Measurements from ENCODE around the gene ARPC4. TPM values are rescaled to one million over a fixed set of nuclear protein-coding genes. Genes with fewer than 3 reads are reported as not detected.

Gene ARPC4
- total RNA-seq, 1 donor from 2014 or later = 79.8 TPM

DNA sequence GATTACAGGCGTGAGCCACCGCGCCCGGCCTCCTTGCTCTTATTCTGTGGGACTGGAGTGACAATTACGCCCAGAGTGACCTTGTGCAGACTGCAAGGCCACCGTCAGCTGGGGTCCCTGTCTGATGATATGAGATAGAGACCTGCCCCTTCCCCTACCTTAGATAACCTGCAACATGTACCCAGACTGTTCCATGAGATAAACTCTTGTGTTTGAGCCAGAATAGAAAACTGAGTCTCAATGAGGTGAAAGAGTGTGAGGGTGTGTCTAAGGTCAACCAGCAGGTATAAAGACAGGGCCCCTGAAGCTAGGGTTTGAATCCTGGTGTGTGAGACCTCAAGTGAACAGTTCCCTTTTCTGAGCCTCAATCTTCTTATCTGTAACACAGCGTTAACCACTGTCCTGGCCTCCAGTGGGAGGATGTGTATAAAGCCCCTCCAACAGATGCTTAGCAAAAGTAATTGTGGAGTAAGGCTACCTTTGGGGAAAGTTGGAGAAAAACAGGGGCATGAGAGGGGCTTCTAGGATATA is 6.6 kb upstream of the ARPC4 start:
- no peak for DNase-seq (ENCODE audit: low spot score)
- intact Hi-C loops (cut with DNase I) = no loop called here

DNA sequence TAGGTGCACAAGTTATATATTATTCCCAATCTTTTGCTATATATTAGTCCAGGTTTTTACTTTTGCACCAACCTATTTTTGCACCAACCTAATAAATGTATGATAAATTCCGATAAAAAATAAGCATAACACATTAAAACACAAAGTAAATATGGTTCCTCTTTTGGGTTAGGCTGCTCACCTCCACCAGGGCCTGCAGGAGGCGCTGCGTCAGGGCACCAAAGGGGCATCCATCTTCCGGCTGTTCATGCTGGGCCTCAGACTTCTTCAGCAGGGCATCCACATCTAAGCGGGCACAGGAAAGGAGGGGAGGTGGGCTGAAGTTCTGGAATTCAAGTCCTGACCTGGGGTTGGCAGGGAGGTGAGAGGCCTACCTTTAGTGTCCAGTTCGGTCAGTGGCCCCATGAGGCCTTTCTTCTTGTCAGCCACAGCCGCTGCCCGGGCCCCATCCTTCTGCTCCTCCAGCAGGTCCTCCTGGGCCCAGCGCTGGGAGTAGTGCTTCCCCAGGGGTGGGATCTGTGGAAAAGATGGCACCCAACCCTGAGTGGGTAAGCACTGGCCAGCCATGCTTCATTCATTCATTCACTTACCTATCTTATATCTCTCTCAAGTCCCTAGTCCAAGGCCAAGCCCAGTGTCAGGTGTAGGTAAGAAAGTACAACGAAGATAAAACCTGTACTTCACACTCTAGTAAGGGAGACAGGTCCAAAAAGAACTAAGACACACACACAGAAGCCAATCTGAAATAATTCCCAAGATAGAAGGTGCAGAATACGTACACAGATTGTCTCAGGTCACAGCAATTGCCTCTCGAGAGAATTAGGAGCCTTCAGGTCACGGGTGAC is 5.8 kb upstream of the ARPC4 start:
- no peak for DNase-seq (ENCODE audit: low spot score)

DNA sequence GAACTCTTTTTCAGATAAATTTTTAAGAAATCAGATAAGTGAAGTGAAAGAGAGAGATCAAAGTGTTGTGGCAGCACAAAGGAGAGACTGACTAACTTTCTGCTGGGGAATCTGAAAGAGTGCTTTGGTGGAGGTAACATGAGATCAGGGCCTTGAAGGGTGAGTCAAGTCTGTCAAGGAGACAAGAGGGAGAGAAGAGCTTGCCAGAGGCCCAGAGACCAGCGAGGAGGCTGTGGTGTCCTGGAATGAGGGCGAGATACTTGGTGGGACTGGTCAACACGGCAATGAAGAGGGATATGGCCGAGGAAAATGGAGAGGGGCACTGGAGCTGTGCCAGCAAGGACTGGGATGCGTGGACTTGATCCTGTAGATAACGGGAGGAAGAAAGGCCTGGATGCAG is 5.2 kb upstream of the ARPC4 start:
- no peak for DNase-seq (ENCODE audit: low spot score)
- intact Hi-C loops (cut with DNase I) = no loop called here

More for the DNA sequence above, 5.8 kb upstream of the ARPC4 start:
- intact Hi-C loops (cut with DNase I) = no loop called here

DNA sequence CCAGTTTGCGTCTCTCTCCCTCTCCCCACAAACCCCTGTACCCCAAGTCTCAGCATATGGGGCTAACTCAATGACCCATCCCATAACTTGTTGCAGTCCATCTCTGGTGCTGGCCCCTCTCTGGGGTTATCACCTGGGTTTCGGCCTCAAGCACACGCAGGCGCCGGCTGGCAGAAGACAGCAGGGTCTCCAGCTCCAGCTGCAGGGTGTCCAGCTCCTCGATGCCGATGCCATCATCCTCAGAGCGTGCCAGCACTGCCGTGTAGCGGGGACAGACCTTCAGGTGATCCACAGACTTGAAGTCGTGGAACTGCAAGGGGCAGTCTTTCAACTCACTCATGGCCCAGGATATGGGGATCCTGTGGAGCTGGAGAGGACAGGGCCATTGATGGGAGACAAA is 1.8 kb upstream of the ARPC4 start:
- intact Hi-C loops (cut with DNase I) = loop anchor here (5.0 kb wide), 2 partner anchors 59 to 101 kb away; partner anchors contain the start of genes BRPF1 and JAGN1
- DNase-seq (ENCODE audit: low spot score) = no peak

DNA sequence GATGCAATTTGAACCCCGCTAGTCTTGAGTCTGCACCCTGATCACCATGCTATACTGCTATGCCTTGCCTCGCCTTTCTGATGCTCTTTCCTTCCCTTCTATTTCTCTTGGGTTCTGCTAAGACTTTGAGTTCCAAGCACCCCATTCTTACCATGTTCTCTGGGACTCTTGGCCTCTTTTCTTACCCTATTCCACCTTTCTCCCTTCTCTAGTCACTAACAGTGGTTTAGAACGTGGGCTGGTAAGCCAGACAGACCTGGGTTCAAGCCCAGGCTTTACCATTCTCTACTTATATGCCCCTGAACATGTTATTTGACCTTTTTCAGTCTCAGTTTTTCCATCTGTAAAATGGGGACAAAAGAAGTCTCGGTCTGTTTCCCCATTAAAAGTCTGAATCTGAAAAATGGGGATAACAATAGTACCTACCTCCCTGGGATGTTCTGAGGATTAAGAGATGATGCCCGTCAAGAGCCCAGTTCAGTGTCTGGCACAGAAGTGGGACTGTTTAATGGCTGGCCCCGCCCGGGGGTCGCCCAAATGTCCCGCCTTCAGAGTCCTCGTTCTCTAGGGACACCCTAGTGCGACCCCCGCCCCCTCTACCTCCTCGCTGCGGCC is 985 bp upstream of the ARPC4 start:
- DNase-seq (ENCODE audit: low spot score) = no peak
- intact Hi-C loops (cut with DNase I) = loop anchor here (1.0 to 5.0 kb wide), 4 partner anchors 18 to 100 kb away; partner anchors contain the start of genes BRPF1, JAGN1 and TTLL3

DNA sequence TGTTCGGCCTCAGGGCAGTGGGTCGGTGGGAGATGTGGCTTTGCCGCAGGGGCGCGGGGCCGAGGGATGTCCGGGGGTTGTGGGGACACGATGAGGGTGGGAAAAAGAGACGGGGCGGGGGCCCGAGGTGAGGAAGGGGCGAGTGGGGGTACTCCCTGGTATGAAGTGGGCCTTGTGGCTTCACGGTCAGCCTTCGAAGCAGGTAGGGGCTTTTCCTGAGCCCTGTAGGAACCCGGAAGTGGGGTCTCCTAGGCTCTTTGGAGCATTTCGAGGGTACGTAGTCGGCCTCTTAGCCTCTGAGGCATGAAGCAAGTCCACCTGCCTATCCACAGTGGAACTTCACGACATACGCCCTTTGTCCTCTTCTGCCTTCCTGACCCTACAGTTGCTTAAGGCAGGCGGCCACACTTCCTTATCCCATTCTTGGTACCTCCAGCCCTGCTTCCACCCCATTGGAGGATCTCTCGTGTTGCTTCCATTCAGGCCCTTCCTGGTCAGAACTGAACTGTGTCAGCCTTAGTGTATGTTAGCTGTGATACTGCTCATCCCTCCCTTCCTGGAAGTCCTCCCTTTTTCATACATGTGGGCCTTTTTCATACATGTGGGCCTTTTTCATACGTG is 389 bp downstream of the ARPC4 start:
- no peak for DNase-seq (ENCODE audit: low spot score)

DNA sequence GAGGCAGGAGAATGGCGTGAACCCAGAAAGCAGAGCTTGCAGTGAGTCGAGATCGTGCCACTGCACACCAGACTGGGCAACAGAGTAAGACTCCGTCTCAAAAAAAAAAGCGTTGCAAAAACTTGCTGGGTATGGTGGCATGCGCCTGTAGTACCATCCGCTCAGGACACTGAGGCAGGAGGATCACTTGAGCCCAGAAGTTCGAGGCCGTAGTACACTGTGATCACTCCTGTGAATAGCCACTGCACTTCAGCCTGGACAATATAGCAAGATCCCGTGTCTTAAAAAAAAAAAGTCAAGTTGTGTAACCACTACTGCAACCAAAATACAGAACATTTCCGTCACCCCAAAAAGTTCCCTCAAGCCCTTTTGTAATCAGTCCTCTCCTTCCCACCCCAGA is 1.5 kb downstream of the ARPC4 start:
- intact Hi-C loops (cut with DNase I) = loop anchor here (5.0 kb wide), 2 partner anchors 62 to 98 kb away; partner anchors contain the start of genes BRPF1 and JAGN1
- DNase-seq (ENCODE audit: low spot score) = no peak

More for the DNA sequence above, 389 bp downstream of the ARPC4 start:
- intact Hi-C loops (cut with DNase I) = loop anchor here (2.0 to 5.0 kb wide), 3 partner anchors 42 to 99 kb away; partner anchors contain the start of genes BRPF1 and JAGN1

DNA sequence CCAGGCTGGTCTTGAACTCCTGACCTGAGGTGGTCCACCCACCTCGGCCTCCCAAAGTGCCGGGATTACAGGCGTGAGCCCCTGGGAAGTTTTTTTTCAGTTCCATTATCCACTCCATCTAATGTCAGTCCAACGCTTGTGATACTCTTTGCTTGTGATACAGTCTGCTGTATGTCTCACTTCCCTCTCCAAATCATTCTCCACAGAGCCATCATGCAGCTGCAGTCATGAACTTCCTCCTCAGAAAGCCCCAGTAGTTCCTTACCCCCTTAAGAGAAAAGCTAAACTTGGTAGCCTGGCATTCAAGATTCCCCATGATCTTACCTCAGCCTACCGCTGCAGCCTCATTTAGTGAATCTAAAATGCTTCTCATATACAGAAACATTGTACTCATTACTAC is 2.3 kb downstream of the ARPC4 start:
- DNase-seq (ENCODE audit: low spot score) = no peak
- intact Hi-C loops (cut with DNase I) = no loop called here

DNA sequence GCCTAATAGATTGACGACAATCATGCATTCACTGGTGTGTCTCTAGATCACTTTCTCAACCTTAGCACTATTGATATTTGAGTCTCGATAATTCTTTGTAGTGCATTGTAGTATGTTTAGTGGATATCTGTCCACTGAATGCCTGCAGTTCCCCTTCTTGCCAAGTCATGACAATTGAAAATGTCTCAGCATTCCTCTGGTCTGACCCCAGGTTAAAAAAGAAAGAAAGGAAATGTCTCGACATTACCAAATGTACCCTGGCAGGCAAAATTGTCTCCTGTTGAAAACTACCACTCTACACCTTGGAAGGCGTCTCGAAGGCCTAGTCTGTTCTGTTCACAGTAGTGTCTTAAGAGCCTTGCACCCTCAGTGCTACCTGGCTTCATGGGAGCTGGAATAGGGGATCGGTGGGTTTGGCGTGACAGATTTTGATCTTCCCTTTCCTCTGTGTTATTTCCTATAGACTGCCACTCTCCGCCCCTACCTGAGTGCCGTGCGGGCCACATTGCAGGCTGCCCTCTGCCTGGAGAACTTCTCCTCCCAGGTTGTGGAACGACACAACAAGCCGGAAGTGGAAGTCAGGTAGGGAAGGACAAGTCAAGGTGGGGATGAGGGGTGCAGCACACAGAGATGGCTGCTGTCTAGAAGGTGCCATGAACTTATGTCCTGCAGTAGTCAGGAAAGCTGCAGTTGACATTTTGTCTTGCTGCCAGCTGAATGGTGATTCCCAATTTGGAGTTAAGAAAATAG is 4.5 kb downstream of the ARPC4 start:
- intact Hi-C loops (cut with DNase I) = no loop called here
- DNase-seq (ENCODE audit: low spot score) = no peak

DNA sequence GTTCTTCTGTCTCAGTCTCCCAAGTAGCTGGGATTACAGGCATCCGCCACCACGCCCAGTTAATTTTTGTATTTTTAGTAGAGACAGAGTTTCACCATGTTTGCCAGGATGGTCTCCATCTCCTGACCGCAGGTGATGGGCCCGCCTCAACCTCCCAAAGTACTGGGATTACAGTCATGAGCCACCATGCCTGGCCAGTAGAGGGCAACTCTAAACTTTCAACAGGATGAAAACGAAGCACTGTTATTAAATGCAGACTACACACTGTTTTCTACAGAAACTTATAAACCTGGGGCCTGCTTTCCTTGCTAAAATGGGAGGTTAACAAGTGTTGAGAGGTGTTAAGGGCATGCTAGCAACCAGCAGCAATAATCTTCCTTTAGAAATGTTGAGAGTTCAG is 7.6 kb downstream of the ARPC4 start:
- intact Hi-C loops (cut with DNase I) = no loop called here
- DNase-seq (ENCODE audit: low spot score) = no peak

DNA sequence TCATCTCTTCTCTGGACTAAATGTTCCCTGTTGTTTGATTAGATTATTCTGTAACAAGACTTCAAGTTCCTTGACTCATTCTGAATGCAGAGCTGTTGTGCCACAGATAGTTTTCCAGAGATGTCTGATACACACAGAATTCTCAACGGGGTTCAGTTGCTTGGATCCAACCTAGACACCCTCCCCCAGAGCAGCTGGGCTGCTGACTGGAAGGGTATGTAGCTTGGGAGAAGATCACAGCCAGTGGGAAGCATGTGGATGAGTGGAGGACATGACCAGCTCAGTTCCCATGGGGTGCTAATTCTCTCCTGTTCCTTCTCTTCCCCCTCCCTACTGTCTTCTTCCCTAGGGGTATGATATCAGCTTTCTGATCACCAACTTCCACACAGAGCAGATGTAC is 10.6 kb downstream of the ARPC4 start:
- intact Hi-C loops (cut with DNase I) = no loop called here
- no peak for DNase-seq (ENCODE audit: low spot score)

DNA sequence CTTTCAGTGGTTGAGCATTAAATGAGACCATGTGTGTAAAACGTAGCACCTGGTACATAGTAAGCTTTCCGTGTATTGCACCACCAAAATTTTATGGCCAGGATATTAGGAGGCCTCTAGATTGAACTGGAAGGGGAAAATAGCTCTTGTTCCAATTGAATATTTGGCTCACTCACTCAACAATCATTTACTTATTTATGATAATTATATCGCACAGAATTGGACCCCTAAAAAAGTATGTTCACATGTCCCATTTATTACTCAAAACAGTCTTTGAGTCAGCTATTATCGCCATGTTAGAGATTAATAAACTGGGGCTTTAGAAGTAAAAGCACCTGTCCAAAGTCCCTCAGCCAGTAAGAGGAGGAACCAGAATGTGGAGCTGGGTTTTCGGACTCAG is 12.1 kb downstream of the ARPC4 start:
- DNase-seq (ENCODE audit: low spot score) = no peak
- intact Hi-C loops (cut with DNase I) = no loop called here

DNA sequence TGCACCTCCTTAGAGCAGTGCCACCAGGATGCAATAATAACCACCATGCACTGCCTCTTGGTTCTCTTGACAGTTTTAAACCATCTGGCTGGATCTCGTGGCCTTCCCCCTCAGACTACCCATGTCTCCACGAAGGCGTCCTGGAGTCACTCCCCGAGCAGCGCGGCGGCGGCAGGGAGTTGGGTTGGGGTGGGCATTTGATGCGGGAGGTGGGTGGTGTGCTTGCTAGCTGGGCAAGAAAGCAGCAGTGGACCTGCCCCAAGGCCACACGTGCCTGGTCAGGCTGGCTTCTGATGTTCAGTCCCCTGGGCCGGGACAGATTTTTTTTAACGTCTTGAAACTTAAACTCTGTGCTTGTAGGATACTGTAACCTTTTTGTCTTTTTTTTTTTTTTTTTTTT is 13.3 kb downstream of the ARPC4 start:
- intact Hi-C loops (cut with DNase I) = no loop called here
- DNase-seq (ENCODE audit: low spot score) = no peak

DNA sequence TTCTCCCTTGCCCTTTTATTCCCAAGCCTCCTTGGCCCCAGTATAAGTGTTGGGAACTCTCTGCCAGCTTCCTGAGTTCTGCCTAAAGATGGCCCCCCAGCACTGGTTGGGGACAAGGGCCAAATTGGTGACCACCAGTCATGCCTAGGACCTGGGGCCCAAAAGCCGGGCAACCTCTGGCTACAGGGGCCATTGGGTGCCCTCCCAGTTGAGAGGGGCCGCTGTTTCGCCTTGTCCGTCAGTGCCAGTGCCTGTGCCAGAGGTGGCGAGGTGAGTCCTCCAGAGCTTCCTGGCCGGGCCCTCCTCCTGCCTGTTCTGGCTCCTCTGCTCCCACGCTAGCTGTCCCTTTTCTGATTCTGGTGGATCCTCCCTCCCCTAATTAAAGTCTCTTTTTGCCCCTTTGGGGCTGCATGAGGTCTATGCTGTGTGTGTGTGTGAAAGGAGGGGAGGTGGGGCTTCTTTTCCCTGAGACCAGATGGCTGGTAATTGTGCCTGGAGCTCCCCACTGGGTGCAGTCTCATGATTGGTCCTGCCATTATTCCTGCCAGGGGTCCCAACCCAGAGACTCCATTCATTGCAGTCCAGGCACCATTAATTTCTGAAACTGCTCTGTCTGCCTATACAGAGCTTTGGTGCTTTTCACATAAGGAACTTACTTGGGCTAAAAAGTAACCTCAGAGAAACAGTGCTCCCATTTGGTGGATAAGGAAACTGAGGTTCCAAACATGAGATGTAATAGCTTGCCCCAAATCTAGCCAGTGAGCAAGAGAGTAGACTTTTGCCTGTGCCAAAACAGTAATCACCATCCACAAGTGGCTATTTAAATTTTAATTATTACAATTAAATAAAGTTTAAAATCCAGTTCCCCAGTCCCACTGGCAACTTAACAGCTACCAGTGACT is 14.1 kb downstream of the ARPC4 start:
- intact Hi-C loops (cut with DNase I) = no loop called here
- DNase-seq (ENCODE audit: low spot score) = no peak

DNA sequence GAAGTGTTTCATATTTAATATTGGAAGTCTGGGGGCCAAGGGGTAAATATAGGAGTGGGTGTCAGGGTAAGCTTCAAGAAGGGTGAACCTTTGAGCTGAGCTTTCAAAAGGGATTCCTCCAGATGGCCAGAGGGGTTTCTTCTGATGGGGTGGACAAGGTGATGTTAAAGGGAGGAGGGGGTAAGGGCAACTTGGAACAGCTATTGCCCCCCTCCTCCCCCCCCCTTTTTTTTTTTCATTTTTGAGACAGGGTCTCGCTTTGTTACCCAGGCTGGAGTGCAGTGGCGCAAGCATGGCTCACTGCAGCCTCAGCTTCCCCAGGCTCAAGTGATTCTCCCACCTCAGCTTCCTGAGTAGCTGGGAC is 15.1 kb downstream of the ARPC4 start:
- intact Hi-C loops (cut with DNase I) = no loop called here

DNA sequence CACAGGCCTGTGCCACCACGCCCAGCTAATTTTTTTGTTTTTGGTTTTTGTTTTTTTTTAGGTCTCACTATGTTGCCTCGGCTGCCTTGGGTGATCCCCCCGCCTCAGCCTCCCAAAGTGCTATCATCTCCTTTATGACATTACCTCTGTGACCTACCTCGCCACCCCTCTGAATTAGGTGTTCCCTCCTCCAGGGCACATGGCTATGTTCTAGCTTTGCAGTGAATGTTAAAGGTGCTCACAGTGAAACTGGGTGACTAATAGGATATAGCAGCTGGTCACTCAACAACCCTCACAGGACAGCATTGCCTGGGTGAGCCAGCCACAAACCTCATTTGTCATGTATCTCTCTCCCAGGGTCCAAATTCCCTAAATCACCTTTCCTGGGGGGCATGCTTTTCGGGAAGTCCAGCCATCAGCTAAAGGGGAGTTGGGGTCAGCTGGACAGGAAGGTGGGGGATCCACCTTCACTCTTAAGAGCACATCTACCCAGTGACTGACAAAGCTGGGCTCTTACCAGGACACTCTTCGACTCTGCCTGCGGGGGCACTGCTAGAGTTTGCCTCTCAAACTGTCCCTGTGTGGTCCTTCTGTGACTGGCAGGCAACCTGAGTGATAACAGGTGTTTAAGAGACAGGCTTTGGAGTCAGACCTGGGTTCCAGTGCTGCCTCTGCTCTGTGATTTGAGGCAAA is 15.6 kb downstream of the ARPC4 start:
- no peak for DNase-seq (ENCODE audit: low spot score)
- intact Hi-C loops (cut with DNase I) = no loop called here

More for the DNA sequence above, 15.1 kb downstream of the ARPC4 start:
- DNase-seq (ENCODE audit: low spot score) = no peak

DNA sequence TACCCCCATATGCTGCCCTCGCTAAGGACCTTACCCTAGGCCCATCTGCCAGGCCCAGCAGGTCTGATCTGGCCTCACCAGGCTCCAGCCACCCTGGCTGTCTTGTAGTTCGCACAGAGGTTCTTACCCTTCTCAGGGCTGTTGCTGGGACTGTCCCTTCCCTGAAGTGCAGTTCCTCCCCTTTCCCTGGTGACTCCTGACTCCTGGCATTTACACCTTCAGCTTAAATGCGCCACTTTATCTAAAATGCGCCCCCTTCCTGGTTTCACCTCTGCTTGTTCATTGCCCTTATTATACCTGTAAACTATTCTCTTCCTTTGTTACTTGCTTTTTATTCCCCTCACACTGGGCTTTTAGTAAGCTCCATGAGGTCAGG is 16.3 kb downstream of the ARPC4 start:
- intact Hi-C loops (cut with DNase I) = no loop called here
- no peak for DNase-seq (ENCODE audit: low spot score)
